ENCODE measurements around the gene INPP5A.

GRCh38 chr10:132705173-132705572, 167.6 kb downstream of the INPP5A start:
- TF ChIP-seq CTCF (IDR thresholded peaks at IDR 0.05) (no peak), POLR2A (IDR thresholded peaks at IDR 0.05) (no peak)

All from sigmoid colon (tissue), 3 donors.